ENCODE measurements around the gene DEF6.

The DEF6 gene

GRCh38 chr6:35258336-35258735 lies 39.3 kb upstream of the DEF6 start:
- Histone ChIP-seq H2BK5ac (ENCODE audit: low read length) (no peak overlapping the region), H3K23ac (ENCODE audit: low read length) (no peak overlapping the region), H3K27me3 (ENCODE audit: insufficient read depth, low read length, poor library complexity) (no peaks in the 10 kb centered on the region), H4K8ac (ENCODE audit: low read depth, low read length) (no peak overlapping the region), H3K4me3 (ENCODE audit: low read length) (peak overlapping the region; percentile 96), H3K18ac (ENCODE audit: low read length) (no peak overlapping the region), H3K36me3 (ENCODE audit: control insufficient read depth, insufficient read depth, low read length) (no peaks in the 10 kb centered on the region), H2BK120ac (ENCODE audit: low read depth, low read length) (no peak overlapping the region), H3K27ac (ENCODE audit: low read depth, low read length) (peak overlapping the region; percentile 34), H2BK15ac (replicated peaks; ENCODE audit: low read depth) (no peak overlapping the region), H3K79me2 (ENCODE audit: control insufficient read depth, insufficient read depth, low read length) (no peaks in the 10 kb centered on the region), H3K79me1 (ENCODE audit: low read length) (peaks cover 8% of the 10 kb centered on the region), H3K9ac (ENCODE audit: low read length) (peak overlapping the region; percentile 92), H3K4ac (ENCODE audit: low read depth, low read length) (no peak overlapping the region), H3K56ac (ENCODE audit: low read length) (peak overlapping the region; percentile 91), H3K4me1 (ENCODE audit: control insufficient read depth, low read depth, low read length) (peaks cover 9% of the 10 kb centered on the region), H2AK5ac (ENCODE audit: low read length) (no peak overlapping the region), H4K5ac (ENCODE audit: low read length) (no peak overlapping the region), H3K4me2 (ENCODE audit: low read length) (peak overlapping the region; percentile 76)
- no peak for DNase-seq
- no CpG with 5 or more reads among the region's 7 CpGs for WGBS (ENCODE audit: extremely low coverage, insufficient coverage, low lambda C conversion rate)

GRCh38 chr6:35258858-35259193 lies 38.8 kb upstream of the DEF6 start:
- Histone ChIP-seq H3K27me3 (ENCODE audit: insufficient read depth, low read length, poor library complexity) (no peaks in the 10 kb centered on the region), H3K4ac (ENCODE audit: low read depth, low read length) (no peak overlapping the region), H3K4me2 (ENCODE audit: low read length) (peak overlapping the region; percentile 76), H3K18ac (ENCODE audit: low read length) (no peak overlapping the region), H3K79me2 (ENCODE audit: control insufficient read depth, insufficient read depth, low read length) (no peaks in the 10 kb centered on the region), H2BK5ac (ENCODE audit: low read length) (no peak overlapping the region), H3K4me3 (ENCODE audit: low read length) (peak overlapping the region; percentile 96), H3K79me1 (ENCODE audit: low read length) (peaks cover 8% of the 10 kb centered on the region), H3K27ac (ENCODE audit: low read depth, low read length) (peak overlapping the region; percentile 34), H3K9ac (ENCODE audit: low read length) (peak overlapping the region; percentile 92), H4K8ac (ENCODE audit: low read depth, low read length) (no peak overlapping the region), H3K23ac (ENCODE audit: low read length) (no peak overlapping the region), H2BK120ac (ENCODE audit: low read depth, low read length) (no peak overlapping the region), H3K36me3 (ENCODE audit: control insufficient read depth, insufficient read depth, low read length) (no peaks in the 10 kb centered on the region), H3K4me1 (ENCODE audit: control insufficient read depth, low read depth, low read length) (peaks cover 9% of the 10 kb centered on the region), H4K5ac (ENCODE audit: low read length) (no peak overlapping the region), H2BK15ac (replicated peaks; ENCODE audit: low read depth) (no peak overlapping the region), H3K56ac (ENCODE audit: low read length) (peak overlapping the region; percentile 91), H2AK5ac (ENCODE audit: low read length) (no peak overlapping the region)
- no CpG with 5 or more reads among the region's 20 CpGs for WGBS (ENCODE audit: extremely low coverage, insufficient coverage, low lambda C conversion rate)
- no peak for DNase-seq

GRCh38 chr6:35259194-35259947 lies 38.2 kb upstream of the DEF6 start, which contains the start of gene ZNF76:
ZNF76 (plus strand) TSS chr6:35259735; CDS start chr6:35281152, 21,417 bp downstream.
- Histone ChIP-seq H3K27ac (ENCODE audit: low read depth, low read length) (peak within 1 kb of the TSS; percentile 95), H2BK120ac (ENCODE audit: low read depth, low read length) (no peak within 1 kb of the TSS), H3K23ac (ENCODE audit: low read length) (no peak within 1 kb of the TSS), H2AK5ac (ENCODE audit: low read length) (peak within 1 kb of the TSS; percentile 91), H4K5ac (ENCODE audit: low read length) (peak within 1 kb of the TSS; percentile 92), H2BK15ac (replicated peaks; ENCODE audit: low read depth) (no peak within 1 kb of the TSS), H3K4ac (ENCODE audit: low read depth, low read length) (peak within 1 kb of the TSS; percentile 98), H3K4me2 (ENCODE audit: low read length) (peak within 1 kb of the TSS; percentile 99), H3K79me1 (ENCODE audit: low read length) (peaks cover 6% of the 10 kb centered on the region), H3K79me2 (ENCODE audit: control insufficient read depth, insufficient read depth, low read length) (no peaks in the 10 kb centered on the region), H3K27me3 (ENCODE audit: insufficient read depth, low read length, poor library complexity) (no peaks in the 10 kb centered on the region), H3K9ac (ENCODE audit: low read length) (peak within 1 kb of the TSS; percentile 95), H3K4me3 (ENCODE audit: low read length) (peak within 1 kb of the TSS; percentile 96), H3K4me1 (ENCODE audit: control insufficient read depth, low read depth, low read length) (peaks cover 9% of the 10 kb centered on the region), H3K18ac (ENCODE audit: low read length) (peak within 1 kb of the TSS; percentile 99), H3K36me3 (ENCODE audit: control insufficient read depth, insufficient read depth, low read length) (no peaks in the 10 kb centered on the region), H3K56ac (ENCODE audit: low read length) (peak within 1 kb of the TSS; percentile 94), H2BK5ac (ENCODE audit: low read length) (peak within 1 kb of the TSS; percentile 86), H4K8ac (ENCODE audit: low read depth, low read length) (peak within 1 kb of the TSS; percentile 58)
- WGBS (ENCODE audit: extremely low coverage, insufficient coverage, low lambda C conversion rate): no CpG with 5 or more reads among the region's 82 CpGs
- peak; percentile 99 for DNase-seq

GRCh38 chr6:35259948-35260590 lies 37.5 kb upstream of the DEF6 start:
- no peak overlapping the region for H2BK15ac ChIP-seq (replicated peaks; ENCODE audit: low read depth)
- H3K4ac ChIP-seq (ENCODE audit: low read depth, low read length): peak overlapping the region; percentile 98
- peak overlapping the region; percentile 95 for H3K9ac ChIP-seq (ENCODE audit: low read length)
- peaks cover 9% of the 10 kb centered on the region for H3K4me1 ChIP-seq (ENCODE audit: control insufficient read depth, low read depth, low read length)
- peak overlapping the region; percentile 58 for H4K8ac ChIP-seq (ENCODE audit: low read depth, low read length)
- no peaks in the 10 kb centered on the region for H3K27me3 ChIP-seq (ENCODE audit: insufficient read depth, low read length, poor library complexity)
- DNase-seq: peak; percentile 90
- no peak overlapping the region for H3K23ac ChIP-seq (ENCODE audit: low read length)
- H3K56ac ChIP-seq (ENCODE audit: low read length): peak overlapping the region; percentile 94
- H3K4me3 ChIP-seq (ENCODE audit: low read length): peak overlapping the region; percentile 74
- no peaks in the 10 kb centered on the region for H3K36me3 ChIP-seq (ENCODE audit: control insufficient read depth, insufficient read depth, low read length)
- H3K79me2 ChIP-seq (ENCODE audit: control insufficient read depth, insufficient read depth, low read length): no peaks in the 10 kb centered on the region
- peak overlapping the region; percentile 95 for H3K27ac ChIP-seq (ENCODE audit: low read depth, low read length)
- peak overlapping the region; percentile 91 for H2AK5ac ChIP-seq (ENCODE audit: low read length)
- peak overlapping the region; percentile 86 for H2BK5ac ChIP-seq (ENCODE audit: low read length)
- peak overlapping the region; percentile 99 for H3K18ac ChIP-seq (ENCODE audit: low read length)
- peaks cover 6% of the 10 kb centered on the region for H3K79me1 ChIP-seq (ENCODE audit: low read length)
- H4K5ac ChIP-seq (ENCODE audit: low read length): peak overlapping the region; percentile 92
- H3K4me2 ChIP-seq (ENCODE audit: low read length): peak overlapping the region; percentile 99
- no CpG with 5 or more reads among the region's 23 CpGs for WGBS (ENCODE audit: extremely low coverage, insufficient coverage, low lambda C conversion rate)
- no peak overlapping the region for H2BK120ac ChIP-seq (ENCODE audit: low read depth, low read length)

GRCh38 chr6:35260591-35261570 lies 36.7 kb upstream of the DEF6 start:
- peaks cover 6% of the 10 kb centered on the region for H3K79me1 ChIP-seq (ENCODE audit: low read length)
- peak overlapping the region; percentile 99 for H3K4me2 ChIP-seq (ENCODE audit: low read length)
- no peak overlapping the region for H3K23ac ChIP-seq (ENCODE audit: low read length)
- H3K18ac ChIP-seq (ENCODE audit: low read length): peak overlapping the region; percentile 99
- no peak overlapping the region for H3K27ac ChIP-seq (ENCODE audit: low read depth, low read length)
- no CpG with 5 or more reads among the region's 6 CpGs for WGBS (ENCODE audit: extremely low coverage, insufficient coverage, low lambda C conversion rate)
- DNase-seq: no peak
- H2BK15ac ChIP-seq (replicated peaks; ENCODE audit: low read depth): no peak overlapping the region
- H3K4me3 ChIP-seq (ENCODE audit: low read length): no peak overlapping the region
- peaks cover 9% of the 10 kb centered on the region for H3K4me1 ChIP-seq (ENCODE audit: control insufficient read depth, low read depth, low read length)
- no peak overlapping the region for H2BK5ac ChIP-seq (ENCODE audit: low read length)
- H3K9ac ChIP-seq (ENCODE audit: low read length): peak overlapping the region; percentile 95
- H3K79me2 ChIP-seq (ENCODE audit: control insufficient read depth, insufficient read depth, low read length): no peaks in the 10 kb centered on the region
- no peak overlapping the region for H2BK120ac ChIP-seq (ENCODE audit: low read depth, low read length)
- H3K36me3 ChIP-seq (ENCODE audit: control insufficient read depth, insufficient read depth, low read length): no peaks in the 10 kb centered on the region
- H2AK5ac ChIP-seq (ENCODE audit: low read length): peak overlapping the region; percentile 73
- no peaks in the 10 kb centered on the region for H3K27me3 ChIP-seq (ENCODE audit: insufficient read depth, low read length, poor library complexity)
- peak overlapping the region; percentile 94 for H3K56ac ChIP-seq (ENCODE audit: low read length)
- peak overlapping the region; percentile 98 for H3K4ac ChIP-seq (ENCODE audit: low read depth, low read length)
- no peak overlapping the region for H4K5ac ChIP-seq (ENCODE audit: low read length)
- H4K8ac ChIP-seq (ENCODE audit: low read depth, low read length): no peak overlapping the region
